ENCODE results near the gene NLGN1.

The NLGN1 gene

DNA sequence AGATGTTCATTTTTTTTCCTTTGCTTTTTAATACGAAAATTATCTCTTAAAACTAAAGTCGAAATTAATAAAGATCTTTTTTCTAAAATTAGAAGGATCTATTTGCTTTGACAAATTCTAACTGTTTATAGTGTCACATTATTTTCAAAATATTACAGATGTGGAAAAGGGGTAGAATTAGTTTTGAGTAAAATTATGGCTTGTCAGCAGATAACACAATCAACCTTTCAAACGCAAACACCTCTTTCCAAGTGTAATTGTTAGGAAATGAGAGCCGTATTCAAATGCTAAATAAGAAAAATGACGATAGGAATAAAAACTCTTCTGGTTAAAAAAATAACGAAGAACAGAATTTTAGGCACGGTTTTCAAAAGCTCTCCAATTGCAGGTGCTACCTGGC lies 704.7 kb downstream of the NLGN1 start:
- H3K4me3 ChIP-seq (ENCODE audit: low read depth, low read length): no peak overlapping the region
- no peak for TF ChIP-seq MYC (IDR thresholded peaks at IDR 0.05; ENCODE audit: low read depth, low read length)
- TF ChIP-seq, protein P1, sequence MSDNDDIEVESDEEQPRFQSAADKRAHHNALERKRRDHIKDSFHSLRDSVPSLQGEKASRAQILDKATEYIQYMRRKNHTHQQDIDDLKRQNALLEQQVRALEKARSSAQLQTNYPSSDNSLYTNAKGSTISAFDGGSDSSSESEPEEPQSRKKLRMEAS (IDR thresholded peaks at IDR 0.05; ENCODE audit: low read depth, low read length): no peak
- no peak for TF ChIP-seq POLR2A (IDR thresholded peaks at IDR 0.05; ENCODE audit: extremely low read depth, insufficient read length)
- TF ChIP-seq, protein P2, sequence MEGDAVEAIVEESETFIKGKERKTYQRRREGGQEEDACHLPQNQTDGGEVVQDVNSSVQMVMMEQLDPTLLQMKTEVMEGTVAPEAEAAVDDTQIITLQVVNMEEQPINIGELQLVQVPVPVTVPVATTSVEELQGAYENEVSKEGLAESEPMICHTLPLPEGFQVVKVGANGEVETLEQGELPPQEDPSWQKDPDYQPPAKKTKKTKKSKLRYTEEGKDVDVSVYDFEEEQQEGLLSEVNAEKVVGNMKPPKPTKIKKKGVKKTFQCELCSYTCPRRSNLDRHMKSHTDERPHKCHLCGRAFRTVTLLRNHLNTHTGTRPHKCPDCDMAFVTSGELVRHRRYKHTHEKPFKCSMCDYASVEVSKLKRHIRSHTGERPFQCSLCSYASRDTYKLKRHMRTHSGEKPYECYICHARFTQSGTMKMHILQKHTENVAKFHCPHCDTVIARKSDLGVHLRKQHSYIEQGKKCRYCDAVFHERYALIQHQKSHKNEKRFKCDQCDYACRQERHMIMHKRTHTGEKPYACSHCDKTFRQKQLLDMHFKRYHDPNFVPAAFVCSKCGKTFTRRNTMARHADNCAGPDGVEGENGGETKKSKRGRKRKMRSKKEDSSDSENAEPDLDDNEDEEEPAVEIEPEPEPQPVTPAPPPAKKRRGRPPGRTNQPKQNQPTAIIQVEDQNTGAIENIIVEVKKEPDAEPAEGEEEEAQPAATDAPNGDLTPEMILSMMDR (IDR thresholded peaks at IDR 0.05; ENCODE audit: low read depth, low read length): no peak
- no peak for DNase-seq (ENCODE audit: low read depth)

DNA sequence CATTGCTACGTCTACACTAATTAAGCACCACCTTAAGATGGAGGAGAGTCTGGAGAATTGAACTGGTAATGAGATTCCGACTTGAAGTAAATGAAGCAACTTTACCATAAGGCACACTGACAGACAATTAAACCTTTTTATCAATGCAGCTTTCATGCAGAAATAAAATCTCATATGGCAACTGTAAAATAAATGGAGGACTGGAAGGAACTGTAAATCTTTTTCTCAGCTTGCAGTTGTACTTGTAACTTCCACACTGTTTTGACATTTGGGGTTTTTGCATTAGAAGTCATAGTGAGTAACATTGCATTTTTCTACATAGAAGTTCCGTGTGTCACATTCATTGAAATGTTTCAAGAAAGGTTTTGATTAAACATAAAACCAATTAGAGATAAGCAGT lies 705.3 kb downstream of the NLGN1 start:
- no peak overlapping the region for H3K4me3 ChIP-seq (ENCODE audit: low read depth, low read length)
- no peak for DNase-seq (ENCODE audit: low read depth)
- TF ChIP-seq MYC (IDR thresholded peaks at IDR 0.05; ENCODE audit: low read depth, low read length): no peak
- no peak for TF ChIP-seq POLR2A (IDR thresholded peaks at IDR 0.05; ENCODE audit: extremely low read depth, insufficient read length)

DNA sequence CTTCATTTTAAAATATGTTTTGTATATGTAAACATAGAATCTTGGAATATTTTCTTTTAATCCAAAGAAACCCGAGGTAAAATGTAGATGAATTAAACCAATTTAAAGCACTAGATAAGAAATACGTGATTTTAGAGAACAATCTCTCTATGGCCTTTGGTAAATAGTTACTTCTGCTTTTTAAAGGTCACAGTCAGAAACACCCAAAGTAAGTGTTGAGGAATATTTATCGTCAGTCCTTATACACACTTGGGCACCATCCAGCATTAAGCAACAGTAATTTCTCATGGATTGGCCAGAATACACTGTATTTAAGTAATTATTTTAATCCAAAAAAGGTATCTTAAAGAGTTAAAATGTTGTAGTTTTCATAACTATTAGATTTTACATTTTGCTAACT lies 713.2 kb downstream of the NLGN1 start:
- TF ChIP-seq, protein P1 (IDR thresholded peaks at IDR 0.05; ENCODE audit: low read depth, low read length): no peak
- TF ChIP-seq MYC (IDR thresholded peaks at IDR 0.05; ENCODE audit: low read depth, low read length) (no peak), POLR2A (IDR thresholded peaks at IDR 0.05; ENCODE audit: extremely low read depth, insufficient read length) (no peak)
- TF ChIP-seq, protein P2 (IDR thresholded peaks at IDR 0.05; ENCODE audit: low read depth, low read length): no peak
- H3K4me3 ChIP-seq (ENCODE audit: low read depth, low read length): no peak overlapping the region

DNA sequence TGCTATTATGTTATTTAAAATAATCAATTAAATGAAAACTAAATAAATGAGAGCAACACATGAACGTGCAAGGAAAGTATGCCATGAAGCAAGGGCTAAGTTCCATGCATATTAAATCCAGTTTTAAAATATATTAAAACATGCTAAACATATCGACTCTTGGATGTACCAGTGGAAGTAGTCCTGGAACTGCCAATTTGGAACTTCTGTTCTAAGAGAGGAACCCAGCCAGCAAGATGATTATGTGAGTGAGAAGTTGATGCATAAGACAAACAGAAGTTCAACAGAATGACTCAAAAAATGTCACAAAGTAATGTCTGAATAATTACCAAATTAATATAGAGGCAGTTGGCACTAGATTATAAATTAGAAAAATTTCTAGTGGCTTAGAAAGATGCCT lies 714.2 kb downstream of the NLGN1 start:
- DNase-seq (ENCODE audit: low read depth): no peak
- TF ChIP-seq, protein P2 (IDR thresholded peaks at IDR 0.05; ENCODE audit: low read depth, low read length): no peak
- TF ChIP-seq MYC (IDR thresholded peaks at IDR 0.05; ENCODE audit: low read depth, low read length): no peak
- no peak for TF ChIP-seq POLR2A (IDR thresholded peaks at IDR 0.05; ENCODE audit: extremely low read depth, insufficient read length)
- TF ChIP-seq, protein P1 (IDR thresholded peaks at IDR 0.05; ENCODE audit: low read depth, low read length): no peak

More for the DNA sequence above, 713.2 kb downstream of the NLGN1 start:
- peak; percentile 1 for DNase-seq (ENCODE audit: low read depth)

DNA sequence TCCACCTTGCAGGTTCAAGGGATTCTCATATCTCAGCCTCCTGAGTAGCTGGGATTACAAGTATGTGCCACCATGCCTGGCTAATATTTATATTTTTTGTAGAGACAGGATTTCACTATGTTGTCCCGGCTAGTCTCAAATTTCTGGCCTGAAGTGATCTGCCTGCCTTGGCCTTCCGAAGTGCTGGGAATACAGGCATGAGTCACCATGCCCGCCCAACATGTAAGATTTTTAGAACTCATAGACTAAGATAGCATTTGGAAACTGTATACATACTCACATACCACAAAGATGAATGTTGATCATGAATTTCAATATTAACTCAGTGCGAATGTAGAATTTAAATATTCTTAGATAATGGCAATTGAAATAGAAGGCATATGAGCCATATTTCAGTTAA lies 718.9 kb downstream of the NLGN1 start:
- DNase-seq (ENCODE audit: low read depth): no peak
- TF ChIP-seq, protein P2 (IDR thresholded peaks at IDR 0.05; ENCODE audit: low read depth, low read length): no peak
- TF ChIP-seq, protein P1 (IDR thresholded peaks at IDR 0.05; ENCODE audit: low read depth, low read length): no peak
- TF ChIP-seq MYC (IDR thresholded peaks at IDR 0.05; ENCODE audit: low read depth, low read length): no peak
- TF ChIP-seq POLR2A (IDR thresholded peaks at IDR 0.05; ENCODE audit: extremely low read depth, insufficient read length): no peak
- no peak overlapping the region for H3K4me3 ChIP-seq (ENCODE audit: low read depth, low read length)

More for the DNA sequence above, 714.2 kb downstream of the NLGN1 start:
- H3K4me3 ChIP-seq (ENCODE audit: low read depth, low read length): no peak overlapping the region

DNA sequence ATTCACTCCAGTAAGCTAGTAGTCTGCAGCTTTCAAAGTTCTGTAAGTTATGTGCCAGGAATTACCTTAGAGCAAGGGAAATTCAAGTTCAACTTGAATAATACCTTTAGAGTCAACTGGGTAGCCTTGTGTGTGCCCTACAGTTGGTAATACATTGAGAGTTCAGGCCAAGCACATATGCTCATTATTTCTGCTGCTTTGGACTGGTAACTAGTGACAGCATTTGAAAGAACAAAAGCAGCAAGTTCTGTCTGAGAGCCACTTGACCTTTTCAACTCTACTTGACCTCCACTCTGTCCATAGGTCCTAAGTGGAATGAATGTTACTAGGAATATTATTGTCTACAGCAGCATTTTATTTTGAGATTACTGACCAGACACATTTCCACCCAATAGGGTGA lies 723.5 kb downstream of the NLGN1 start:
- DNase-seq (ENCODE audit: low read depth): no peak
- H3K4me3 ChIP-seq (ENCODE audit: low read depth, low read length): no peak overlapping the region
- TF ChIP-seq POLR2A (IDR thresholded peaks at IDR 0.05; ENCODE audit: extremely low read depth, insufficient read length) (no peak), MYC (IDR thresholded peaks at IDR 0.05; ENCODE audit: low read depth, low read length) (no peak)
- TF ChIP-seq, protein P2 (IDR thresholded peaks at IDR 0.05; ENCODE audit: low read depth, low read length): no peak
- TF ChIP-seq, protein P1 (IDR thresholded peaks at IDR 0.05; ENCODE audit: low read depth, low read length): no peak

All from NB4 (cell line).